T-helper 22 cell (primary cell): ENCODE measurements around the gene IL17RE.
A peak's percentile ranks its signal among the peaks of the same experiment; 100 is the strongest.
"Not testable (repeated sequence)": the region's sequence is repeated elsewhere in the genome, so short reads cannot be mapped to it uniquely, and the experiment has no call there.

ENCODE experiments used
- DNase-seq: peaks from one replicate; pipeline ENCODE4 v3.0.0-alpha.2; 2020; ENCODE audit warnings: low read depth

IL17RE gene

GRCh38 chr3:9879830-9880549 is 22.7 kb upstream of the IL17RE start, which contains the start of gene CIDEC:
CIDEC (minus strand) TSS chr3:9880253; CDS start chr3:9878486, 1,767 bp downstream.
- no peak for DNase-seq

GRCh38 chr3:9881441-9881840 is 21.2 kb upstream of the IL17RE start:
- no peak for DNase-seq

GRCh38 chr3:9883706-9884554 is 18.7 kb upstream of the IL17RE start:
- no peak for DNase-seq

- DNase-seq: no peak
Observed at GRCh38 chr3:9884555-9885165, 18.0 kb upstream of the IL17RE start.

GRCh38 chr3:9886328-9886727 is 16.3 kb upstream of the IL17RE start:
- DNase-seq: no peak

- DNase-seq: no peak
Observed at GRCh38 chr3:9887480-9887879, 15.2 kb upstream of the IL17RE start.

- no peak for DNase-seq
Observed at GRCh38 chr3:9888540-9888939, 14.1 kb upstream of the IL17RE start.

- DNase-seq: no peak
Observed at GRCh38 chr3:9889405-9889804, 13.2 kb upstream of the IL17RE start.

- DNase-seq: peak; percentile 82
Observed at GRCh38 chr3:9890249-9891071, 12.2 kb upstream of the IL17RE start, which contains the start of gene JAGN1. JAGN1 (plus strand) TSS chr3:9890610; CDS start chr3:9890723, 113 bp downstream.

GRCh38 chr3:9891072-9891622 is 11.5 kb upstream of the IL17RE start:
- no peak for DNase-seq

GRCh38 chr3:9893739-9894138 is 8.9 kb upstream of the IL17RE start:
- DNase-seq: no peak

- DNase-seq: not testable (repeated sequence)
Observed at GRCh38 chr3:9895715-9896114, 6.9 kb upstream of the IL17RE start.

- DNase-seq: not testable (repeated sequence)
Observed at GRCh38 chr3:9896755-9897407, 5.8 kb upstream of the IL17RE start.

GRCh38 chr3:9897408-9898372 is 5.0 kb upstream of the IL17RE start:
- no peak for DNase-seq

GRCh38 chr3:9898467-9899241 is 4.0 kb upstream of the IL17RE start:
- DNase-seq: no peak

- DNase-seq: no peak
Observed at GRCh38 chr3:9899289-9899791, 3.3 kb upstream of the IL17RE start.

- DNase-seq: not testable (repeated sequence)
Observed at GRCh38 chr3:9900965-9901415, 1.7 kb upstream of the IL17RE start.

- DNase-seq: peak; percentile 40
Observed at GRCh38 chr3:9901967-9902366, 681 bp upstream of the IL17RE start.

- no peak for DNase-seq
Observed at GRCh38 chr3:9903238-9903624, 583 bp downstream of the IL17RE start.
